GM18861 (cell line): ENCODE results near the gene S1PR2.
"Not testable (repeated sequence)": the region's sequence is repeated elsewhere in the genome, so short reads cannot be mapped to it uniquely, and the experiment has no call there.

Source experiments
- ATAC-seq: cut with Tn5 transposase; IDR thresholded peaks from one replicate; pipeline ENCODE4 v1.9.1; 2021; ENCODE audit not compliant: unreplicated experiment

The S1PR2 gene

GRCh38 chr19:10193790-10194499 is 37.2 kb downstream of the S1PR2 start:
- peak; percentile 20 for ATAC-seq

- no peak for ATAC-seq
These were observed 38.2 kb downstream of the S1PR2 start for GRCh38 chr19:10192922-10193321.

GRCh38 chr19:10191347-10191746 is 39.8 kb downstream of the S1PR2 start:
- no peak for ATAC-seq

GRCh38 chr19:10190026-10190425 is 41.1 kb downstream of the S1PR2 start:
- no peak for ATAC-seq

- no peak for ATAC-seq
These were observed 41.5 kb downstream of the S1PR2 start for GRCh38 chr19:10189616-10190015.

- ATAC-seq: no peak
These were observed 43.8 kb downstream of the S1PR2 start for GRCh38 chr19:10187315-10187714.

GRCh38 chr19:10184636-10185035 is 46.5 kb downstream of the S1PR2 start:
- ATAC-seq: no peak

GRCh38 chr19:10183926-10184325 is 47.2 kb downstream of the S1PR2 start:
- ATAC-seq: no peak

GRCh38 chr19:10182847-10183246 is 48.3 kb downstream of the S1PR2 start:
- ATAC-seq: no peak

- ATAC-seq: no peak
These were observed 49.1 kb downstream of the S1PR2 start for GRCh38 chr19:10182076-10182475.

- ATAC-seq: no peak
These were observed 50.7 kb downstream of the S1PR2 start for GRCh38 chr19:10180459-10180858.

GRCh38 chr19:10180024-10180423 is 51.1 kb downstream of the S1PR2 start:
- ATAC-seq: not testable (repeated sequence)

GRCh38 chr19:10173527-10173926 is 57.6 kb downstream of the S1PR2 start:
- no peak for ATAC-seq
